HCT116 (cell line): ENCODE measurements around the gene TMA7B. TPM values are rescaled to one million over a fixed set of nuclear protein-coding genes. Genes with fewer than 3 reads are reported as not detected.

Experiments
- ATAC-seq: fragments of 200-7000 bp; cut with Tn5 transposase; 2 replicates; pipeline ENCODE4 v1.9.1; 2020; ENCODE audit warnings: mild to moderate bottlenecking, moderate library complexity
- BruUV-seq: library from RNA; stranded (reverse); fragments of 400-500 nt; replicated peaks from 2 replicates; lab custom pipeline; 2021; lab: Mats Ljungman, UMichigan
- CTCF ChIA-PET: fragments of 300-600 bp; sonication (Branson Sonifier 250); formaldehyde crosslinking; loops from one replicate; lab custom pipeline; 2021; ENCODE audit warnings: antibody characterized with exemption; lab: Charles Lee
- POLR2A ChIA-PET: fragments of 300-600, 350-600 bp; sonication (Branson Sonifier 250); formaldehyde crosslinking; loops from one replicate; lab custom pipeline; 2021; ENCODE audit warnings: antibody characterized with exemption; lab: Charles Lee
- RAD21 ChIA-PET, 2 experiments: fragments of 300-600 bp; sonication (Branson Sonifier 250); formaldehyde crosslinking; loops; one replicate each; lab custom pipeline; 2023; ENCODE audit warnings: low total read pairs in 2 of 2; ENCODE audit not compliant: uncharacterized antibody in 2 of 2, unreplicated experiment in 2 of 2, low non-redundant PET in 1 of 2; lab: Charles Lee
- DNase-seq: peaks from one replicate; pipeline ENCODE4 v3.0.0-alpha.2; 2010; ENCODE audit warnings: low read depth, low spot score
- H2AFZ ChIP-seq: fragments of 200-600 bp; shearing (Covaris generic), sonication (generic); 2 replicates; pipeline ENCODE4 v1.6.1; 2017; ENCODE audit warnings: low read depth, mixed run types, mixed read lengths, antibody characterized with exemption, low read length; ENCODE audit not compliant: poor library complexity, severe bottlenecking
- H3K27ac ChIP-seq: 2 replicates; pipeline ENCODE4 v1.5.1; 2012; ENCODE audit warnings: low read depth, low read length
- H3K27me3 ChIP-seq: fragments of 200-600 bp; sonication (generic); 2 replicates; pipeline ENCODE4 v1.6.1; 2016; ENCODE audit warnings: mixed run types, low read length, mixed read lengths; ENCODE audit not compliant: insufficient read depth
- H3K36me3 ChIP-seq, 2 experiments: fragments of 200-500 bp in 1 of 2; fragments of 200-600 bp in 1 of 2; sonication (Bioruptor generic) in 1 of 2; sonication (generic) in 1 of 2; 2 replicates each; pipeline versions ENCODE4 v1.5.1 to v1.6.1; 2014 to 2016; ENCODE audit warnings: low read length in 2 of 2, inconsistent platforms in 1 of 2, mixed read lengths in 1 of 2, mixed run types in 1 of 2; ENCODE audit not compliant: insufficient read depth in 2 of 2, control insufficient read depth in 1 of 2
- H3K4me1 ChIP-seq, 2 experiments: fragments of 200-600 bp in 1 of 2; sonication (generic) in 1 of 2; 2 replicates each; pipeline versions ENCODE4 v1.5.1 to v1.6.1; 2012 to 2017; ENCODE audit warnings: low read length in 2 of 2, inconsistent platforms in 1 of 2, mild to moderate bottlenecking in 1 of 2, mixed read lengths in 1 of 2, mixed run types in 1 of 2, moderate library complexity in 1 of 2; ENCODE audit not compliant: insufficient read depth in 2 of 2, control insufficient read depth in 1 of 2
- H3K4me2 ChIP-seq: fragments of 200-600 bp; sonication (generic); 2 replicates; pipeline ENCODE4 v1.6.1; 2017; ENCODE audit warnings: mixed run types, low read length, mixed read lengths
- H3K4me3 ChIP-seq, 2 experiments: fragments of 200-600 bp in 1 of 2; sonication (generic) in 1 of 2; replicated peaks in 1 of 2; 2 replicates each; pipeline ENCODE4 v1.5.1; 2011 to 2016; ENCODE audit warnings: low read length in 2 of 2, control low read depth in 1 of 2, low read depth in 1 of 2, mild to moderate bottlenecking in 1 of 2, mixed read lengths in 1 of 2, mixed run types in 1 of 2
- H3K79me2 ChIP-seq: fragments of 200-600 bp; sonication (generic); 2 replicates; pipeline ENCODE4 v1.6.1; 2017; ENCODE audit warnings: mild to moderate bottlenecking, mixed run types, low read length, moderate library complexity, mixed read lengths; ENCODE audit not compliant: insufficient read depth
- H3K9ac ChIP-seq: fragments of 200-600 bp; sonication (generic); 2 replicates; pipeline ENCODE4 v1.6.1; 2016; ENCODE audit warnings: low read length, mixed read lengths
- H3K9me2 ChIP-seq: fragments of 200-600 bp; sonication (generic), shearing (Covaris generic); 2 replicates; pipeline ENCODE4 v1.6.1; 2017; ENCODE audit warnings: mixed run types, mild to moderate bottlenecking, moderate library complexity; ENCODE audit not compliant: insufficient read depth
- H3K9me3 ChIP-seq, 2 experiments: fragments of 200-500 bp in 1 of 2; fragments of 200-600 bp in 1 of 2; sonication (Bioruptor generic) in 1 of 2; sonication (generic) in 1 of 2; 2 replicates each; pipeline ENCODE4 v1.6.1; 2014 to 2017; ENCODE audit warnings: low read length in 2 of 2, mixed read lengths in 2 of 2, inconsistent platforms in 1 of 2, low read depth in 1 of 2, mild to moderate bottlenecking in 1 of 2, mixed run types in 1 of 2, moderate library complexity in 1 of 2; ENCODE audit not compliant: control insufficient read depth in 1 of 2, insufficient read depth in 1 of 2
- H4K20me1 ChIP-seq: fragments of 200-600 bp; sonication (generic), shearing (Covaris generic); 2 replicates; pipeline ENCODE4 v1.6.1; 2017; ENCODE audit warnings: mixed run types, mild to moderate bottlenecking, moderate library complexity; ENCODE audit not compliant: insufficient read depth
- CBX3 ChIP-seq: IDR thresholded peaks from 2 replicates; pipeline ENCODE4 v1.6.1; 2012; ENCODE audit warnings: low read depth
- EGR1 ChIP-seq: IDR thresholded peaks from 2 replicates; pipeline ENCODE4 v1.6.1; 2012; ENCODE audit warnings: low read depth
- EZH2 ChIP-seq: fragments of 200-600 bp; sonication (generic); IDR thresholded peaks from 2 replicates; pipeline ENCODE4 v1.6.1; 2017; ENCODE audit warnings: antibody characterized with exemption, mixed run types
- EZH2phosphoT487 ChIP-seq: fragments of 200-600 bp; IDR thresholded peaks from 2 replicates; pipeline ENCODE4 v1.6.1; 2018; ENCODE audit warnings: antibody characterized with exemption, borderline replicate concordance
- FOSL1 ChIP-seq: IDR thresholded peaks from 2 replicates; pipeline ENCODE4 v1.6.1; 2012; ENCODE audit warnings: low read depth
- JUND ChIP-seq: IDR thresholded peaks from 2 replicates; pipeline ENCODE4 v1.6.1; 2012
- POLR2A ChIP-seq: IDR thresholded peaks from 2 replicates; pipeline ENCODE4 v1.7.0; 2011; ENCODE audit warnings: borderline replicate concordance; ENCODE audit not compliant: insufficient read depth, insufficient read length; ENCODE audit errors: extremely low read depth
- POLR2AphosphoS5 ChIP-seq: IDR thresholded peaks from 2 replicates; pipeline ENCODE4 v1.6.1; 2011; ENCODE audit warnings: mild to moderate bottlenecking, low read depth, low read length, moderate library complexity
- RAD21 ChIP-seq: IDR thresholded peaks from 2 replicates; pipeline ENCODE4 v1.6.1; 2012; ENCODE audit warnings: low read depth, mild to moderate bottlenecking
- SRF ChIP-seq: IDR thresholded peaks from 2 replicates; pipeline ENCODE4 v1.6.1; 2012; ENCODE audit warnings: low read depth
- YY1 ChIP-seq: IDR thresholded peaks from 2 replicates; pipeline ENCODE4 v1.6.1; 2011; ENCODE audit warnings: low read length, low read depth, moderate library complexity, mild to moderate bottlenecking; ENCODE audit not compliant: insufficient replicate concordance; ENCODE audit errors: extremely low read depth
- ZFX ChIP-seq: fragments of 450-650 bp; IDR thresholded peaks from 2 replicates; pipeline ENCODE4 v1.6.1; 2017
- ZNF274 ChIP-seq: fragments of 200-500 bp; sonication (Bioruptor generic); IDR thresholded peaks from 2 replicates; pipeline ENCODE4 v1.6.1; 2014; ENCODE audit warnings: mild to moderate bottlenecking, low read depth, low read length, inconsistent platforms
- intact Hi-C: fragments of 100-400 bp; cut with micrococcal nuclease; formaldehyde crosslinking; loops from 2 replicates; pipeline ENCODE4 v1.10.0; 2022
- total RNA-seq: library from RNA; stranded (reverse); gene quantifications from one replicate; pipeline ENCODE4 v1.2.1, GENCODE V29; 2021; ENCODE audit not compliant: unreplicated experiment
- TF ChIP-seq, protein P1 (sequence below): IDR thresholded peaks from 2 replicates; pipeline ENCODE4 v1.6.1; 2012
- TF ChIP-seq, protein P2 (sequence below): IDR thresholded peaks from 2 replicates; pipeline ENCODE4 v1.6.1; 2012; ENCODE audit warnings: low read depth

TMA7B gene
- total RNA-seq, 1 experiment from 2014 or later, result not detected

DNA sequence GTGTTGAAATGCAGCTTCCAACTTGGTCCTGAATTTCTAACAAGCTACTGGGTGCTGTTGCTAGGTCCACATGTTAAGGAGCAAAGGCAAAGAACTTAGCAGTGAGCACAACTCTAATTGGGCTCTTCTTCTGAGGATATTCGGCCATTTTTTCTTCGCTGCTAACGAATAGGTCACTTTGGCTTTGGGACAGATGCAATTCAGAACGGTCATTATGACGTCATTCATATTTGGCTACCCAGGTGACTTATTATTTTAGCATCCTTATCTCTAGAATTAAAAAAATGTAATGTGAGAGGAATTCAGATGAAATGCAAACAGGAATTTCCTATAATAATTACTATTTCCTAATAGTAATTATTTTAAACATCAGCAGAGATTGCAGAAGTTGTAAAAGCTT, 13.9 kb downstream of the TMA7B start:
- H3K4me3 ChIP-seq, result no peak overlapping the region
- DNase-seq (no peak), ATAC-seq (no peak)
- no peak overlapping the region for H2AFZ ChIP-seq
- H3K9me2 ChIP-seq, result no peaks in the 10 kb centered on the region
- H3K4me1 ChIP-seq, result no peaks in the 10 kb centered on the region
- no peaks in the 10 kb centered on the region for H4K20me1 ChIP-seq
- intact Hi-C loops, result no loop called here
- H3K4me2 ChIP-seq, result no peak overlapping the region
- no peaks in the 10 kb centered on the region for H3K79me2 ChIP-seq
- ChIA-PET RAD21 (no interaction called here), POLR2A (no interaction called here), CTCF (no interaction called here)
- TF ChIP-seq JUND, result no peak
- TF ChIP-seq, protein P1, sequence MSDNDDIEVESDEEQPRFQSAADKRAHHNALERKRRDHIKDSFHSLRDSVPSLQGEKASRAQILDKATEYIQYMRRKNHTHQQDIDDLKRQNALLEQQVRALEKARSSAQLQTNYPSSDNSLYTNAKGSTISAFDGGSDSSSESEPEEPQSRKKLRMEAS, result no peak
- TF ChIP-seq SRF, result no peak
- no peak for TF ChIP-seq EGR1
- TF ChIP-seq EZH2, result no peak
- no peak for TF ChIP-seq ZNF274
- no peak for TF ChIP-seq RAD21
- TF ChIP-seq POLR2A, result no peak
- no peak for TF ChIP-seq EZH2phosphoT487
- TF ChIP-seq, protein P2, sequence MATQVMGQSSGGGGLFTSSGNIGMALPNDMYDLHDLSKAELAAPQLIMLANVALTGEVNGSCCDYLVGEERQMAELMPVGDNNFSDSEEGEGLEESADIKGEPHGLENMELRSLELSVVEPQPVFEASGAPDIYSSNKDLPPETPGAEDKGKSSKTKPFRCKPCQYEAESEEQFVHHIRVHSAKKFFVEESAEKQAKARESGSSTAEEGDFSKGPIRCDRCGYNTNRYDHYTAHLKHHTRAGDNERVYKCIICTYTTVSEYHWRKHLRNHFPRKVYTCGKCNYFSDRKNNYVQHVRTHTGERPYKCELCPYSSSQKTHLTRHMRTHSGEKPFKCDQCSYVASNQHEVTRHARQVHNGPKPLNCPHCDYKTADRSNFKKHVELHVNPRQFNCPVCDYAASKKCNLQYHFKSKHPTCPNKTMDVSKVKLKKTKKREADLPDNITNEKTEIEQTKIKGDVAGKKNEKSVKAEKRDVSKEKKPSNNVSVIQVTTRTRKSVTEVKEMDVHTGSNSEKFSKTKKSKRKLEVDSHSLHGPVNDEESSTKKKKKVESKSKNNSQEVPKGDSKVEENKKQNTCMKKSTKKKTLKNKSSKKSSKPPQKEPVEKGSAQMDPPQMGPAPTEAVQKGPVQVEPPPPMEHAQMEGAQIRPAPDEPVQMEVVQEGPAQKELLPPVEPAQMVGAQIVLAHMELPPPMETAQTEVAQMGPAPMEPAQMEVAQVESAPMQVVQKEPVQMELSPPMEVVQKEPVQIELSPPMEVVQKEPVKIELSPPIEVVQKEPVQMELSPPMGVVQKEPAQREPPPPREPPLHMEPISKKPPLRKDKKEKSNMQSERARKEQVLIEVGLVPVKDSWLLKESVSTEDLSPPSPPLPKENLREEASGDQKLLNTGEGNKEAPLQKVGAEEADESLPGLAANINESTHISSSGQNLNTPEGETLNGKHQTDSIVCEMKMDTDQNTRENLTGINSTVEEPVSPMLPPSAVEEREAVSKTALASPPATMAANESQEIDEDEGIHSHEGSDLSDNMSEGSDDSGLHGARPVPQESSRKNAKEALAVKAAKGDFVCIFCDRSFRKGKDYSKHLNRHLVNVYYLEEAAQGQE, result no peak
- TF ChIP-seq YY1, result no peak
- TF ChIP-seq CBX3, result no peak
- TF ChIP-seq ZFX, result no peak
- no peak for TF ChIP-seq FOSL1
- TF ChIP-seq POLR2AphosphoS5, result no peak
- no peaks in the 10 kb centered on the region for H3K9me3 ChIP-seq
- H3K9ac ChIP-seq, result no peak overlapping the region
- BruUV-seq, result no TSS peak
- no peaks in the 10 kb centered on the region for H3K36me3 ChIP-seq
- no peak overlapping the region for H3K27ac ChIP-seq
- H3K27me3 ChIP-seq, result peaks cover 61% of the 10 kb centered on the region
